Measurements from ENCODE around the gene COA7. TPM values are rescaled to one million over a fixed set of nuclear protein-coding genes. Genes with fewer than 3 reads are reported as not detected.

Gene COA7
- total and polyA plus RNA-seq, 10 donors: 1.9 to 12.8 (median 7.8) TPM

DNA sequence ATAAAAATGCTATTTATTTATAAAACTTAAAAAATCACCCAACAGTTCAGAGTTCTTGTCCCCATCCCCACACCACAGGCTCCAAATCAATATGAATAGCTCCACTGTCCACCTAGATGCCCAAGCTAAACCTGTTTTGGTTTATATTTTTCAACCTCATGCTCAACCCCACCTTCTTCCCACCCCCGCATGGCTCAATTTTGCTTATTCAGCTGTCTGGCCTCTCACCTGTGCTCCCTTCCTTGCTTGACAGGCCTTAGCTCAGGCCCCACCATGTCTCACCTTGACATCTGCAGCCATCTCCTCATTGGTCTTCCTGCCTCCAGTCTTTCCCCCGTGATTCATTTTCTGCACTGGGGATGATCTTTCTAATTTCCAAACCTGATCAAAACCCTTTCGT, 17.8 kb downstream of the COA7 start:
- no peak overlapping the region for H3K4me3 ChIP-seq
- H3K36me3 ChIP-seq: peaks cover 0 to 24% (median 2%) of the 10 kb centered on the region in 6 donors
- no peak overlapping the region for H3K27ac ChIP-seq
- intact Hi-C loops (cut with DNase I; ENCODE audit: low total_unique reads): loop anchor here (10.0 kb wide), 2 partner anchors 126 to 536 kb away; partner anchors contain the start of genes TUT4 and ZFYVE9
- H3K27me3 ChIP-seq (replicated peaks in 1 of 7): no peaks in the 10 kb centered on the region
- H3K9me3 ChIP-seq: no peaks in the 10 kb centered on the region
- no peak for DNase-seq
- WGBS, 5 donors: 82 to 91% (median 87%) methylated on average over 3 of the region's 3 CpGs
- peaks cover 0 to 10% (median 3%) of the 10 kb centered on the region in 6 donors for H3K4me1 ChIP-seq
- TF ChIP-seq POLR2A (IDR thresholded peaks at IDR 0.05): no peak

DNA sequence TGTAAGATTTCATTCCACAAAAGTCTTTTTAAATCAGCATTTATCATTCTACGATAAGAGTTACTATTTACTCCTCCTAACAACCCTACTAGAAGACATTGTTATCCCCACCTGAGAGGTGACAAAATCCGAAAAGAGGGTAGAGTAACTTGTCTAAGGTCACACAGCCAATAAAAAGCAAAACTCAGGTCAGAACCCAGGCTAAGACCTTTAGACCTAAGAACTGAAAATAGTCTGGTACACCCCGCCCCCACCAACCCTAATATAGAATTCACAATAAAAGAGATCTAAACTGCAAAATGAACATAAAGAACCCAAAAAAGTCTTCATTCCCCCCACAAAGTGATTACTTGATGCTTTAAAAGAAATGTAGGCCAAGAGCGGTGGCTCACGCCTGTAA, 18.6 kb downstream of the COA7 start:
- intact Hi-C loops (cut with DNase I; ENCODE audit: low total_unique reads): no loop called here
- Histone ChIP-seq H3K27me3 (replicated peaks in 1 of 7) (no peaks in the 10 kb centered on the region), H3K9me3 (no peaks in the 10 kb centered on the region), H3K4me1 (peaks cover 0 to 10% (median 3%) of the 10 kb centered on the region in 6 donors), H3K4me3 (no peak overlapping the region), H3K27ac (no peak overlapping the region), H3K36me3 (peaks cover 0 to 20% (median 2%) of the 10 kb centered on the region in 6 donors)
- TF ChIP-seq POLR2A (IDR thresholded peaks at IDR 0.05) (no peak), POLR2AphosphoS5 (IDR thresholded peaks at IDR 0.05) (no peak)
- TF ChIP-seq, protein P1, sequence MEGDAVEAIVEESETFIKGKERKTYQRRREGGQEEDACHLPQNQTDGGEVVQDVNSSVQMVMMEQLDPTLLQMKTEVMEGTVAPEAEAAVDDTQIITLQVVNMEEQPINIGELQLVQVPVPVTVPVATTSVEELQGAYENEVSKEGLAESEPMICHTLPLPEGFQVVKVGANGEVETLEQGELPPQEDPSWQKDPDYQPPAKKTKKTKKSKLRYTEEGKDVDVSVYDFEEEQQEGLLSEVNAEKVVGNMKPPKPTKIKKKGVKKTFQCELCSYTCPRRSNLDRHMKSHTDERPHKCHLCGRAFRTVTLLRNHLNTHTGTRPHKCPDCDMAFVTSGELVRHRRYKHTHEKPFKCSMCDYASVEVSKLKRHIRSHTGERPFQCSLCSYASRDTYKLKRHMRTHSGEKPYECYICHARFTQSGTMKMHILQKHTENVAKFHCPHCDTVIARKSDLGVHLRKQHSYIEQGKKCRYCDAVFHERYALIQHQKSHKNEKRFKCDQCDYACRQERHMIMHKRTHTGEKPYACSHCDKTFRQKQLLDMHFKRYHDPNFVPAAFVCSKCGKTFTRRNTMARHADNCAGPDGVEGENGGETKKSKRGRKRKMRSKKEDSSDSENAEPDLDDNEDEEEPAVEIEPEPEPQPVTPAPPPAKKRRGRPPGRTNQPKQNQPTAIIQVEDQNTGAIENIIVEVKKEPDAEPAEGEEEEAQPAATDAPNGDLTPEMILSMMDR (IDR thresholded peaks at IDR 0.05 in 8 of 11, conservative IDR thresholded peaks at IDR 0.05 in 3 of 11): no peak
- DNase-seq: no peak
- WGBS, 5 donors: 94 to 95% (median 95%) methylated on average over 5 of the region's 5 CpGs

DNA sequence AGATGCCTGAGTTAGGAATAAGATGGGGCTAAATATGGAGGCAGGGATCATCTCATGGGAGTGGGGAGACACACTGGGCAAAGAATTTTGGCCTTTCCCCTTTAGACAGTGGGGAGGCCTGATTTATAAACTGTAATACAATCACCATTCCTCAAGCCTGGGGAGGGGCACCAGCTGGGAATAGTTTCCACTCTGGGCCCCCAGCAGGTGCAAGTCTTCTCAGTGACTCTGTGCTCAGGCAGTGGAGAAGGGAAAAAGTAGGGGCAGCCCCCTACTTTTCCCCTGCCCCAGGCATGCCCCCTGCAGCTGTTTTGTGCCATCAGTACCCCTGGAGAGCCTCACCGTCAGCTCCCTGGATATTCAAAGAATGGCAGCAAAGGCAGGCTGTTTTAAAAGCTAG, 19.1 kb downstream of the COA7 start:
- Histone ChIP-seq H3K9me3 (no peaks in the 10 kb centered on the region), H3K27me3 (replicated peaks in 1 of 7) (no peaks in the 10 kb centered on the region), H3K4me1 (peaks cover 0 to 10% (median 3%) of the 10 kb centered on the region in 6 donors), H3K36me3 (peaks cover 0 to 20% (median 2%) of the 10 kb centered on the region in 6 donors), H3K4me3 (no peak overlapping the region), H3K27ac (no peak overlapping the region)
- DNase-seq: no peak
- 75 to 96% (median 88%) methylated on average over 1 of the region's 1 CpG for WGBS, 5 donors
- TF ChIP-seq POLR2A (IDR thresholded peaks at IDR 0.05) (no peak), POLR2AphosphoS5 (IDR thresholded peaks at IDR 0.05) (no peak)
- TF ChIP-seq, protein P1 (IDR thresholded peaks at IDR 0.05 in 8 of 11, conservative IDR thresholded peaks at IDR 0.05 in 3 of 11): no peak
- intact Hi-C loops (cut with DNase I; ENCODE audit: low total_unique reads): no loop called here

DNA sequence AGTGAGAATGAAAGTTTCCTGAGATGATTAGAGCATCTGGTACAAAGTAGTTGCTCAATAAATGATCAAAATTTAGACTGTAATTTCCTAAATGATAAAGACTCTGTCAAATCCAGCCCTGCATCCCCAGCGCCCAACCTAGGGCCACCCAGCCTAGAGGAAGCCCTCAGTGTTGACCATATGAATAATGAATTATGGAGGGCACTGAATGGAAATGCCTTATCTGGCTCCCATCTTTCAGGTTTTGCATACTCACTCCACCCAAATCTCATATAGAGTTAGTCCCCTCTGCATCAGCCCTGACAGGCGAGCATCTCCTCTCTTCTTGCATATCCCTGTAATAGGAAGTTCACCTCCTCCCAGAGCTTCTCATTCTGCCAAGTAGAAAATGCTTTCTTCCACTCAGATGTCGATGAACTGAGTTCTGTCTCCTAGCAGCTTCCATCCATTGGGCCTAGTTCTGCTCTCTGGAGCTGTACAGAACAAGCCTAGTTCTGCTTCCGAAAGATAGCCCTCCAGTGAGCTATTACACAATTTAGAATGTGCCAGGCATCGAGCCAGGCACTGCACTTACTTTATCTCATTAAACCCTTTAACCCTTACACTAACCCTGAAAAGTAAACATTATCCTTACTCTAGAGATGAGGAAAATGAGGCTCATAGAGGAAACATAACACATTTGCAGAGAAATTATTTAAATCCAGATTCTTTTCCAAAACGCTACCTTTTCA, 20.9 kb downstream of the COA7 start:
- WGBS, 5 donors: 64 to 77% (median 70%) methylated on average over 6 of the region's 6 CpGs
- peak overlapping the region in 2 of 8 donors; percentile 2 to 7 for H3K27ac ChIP-seq
- no peak for DNase-seq
- H3K4me3 ChIP-seq: no peak overlapping the region
- no peaks in the 10 kb centered on the region for H3K27me3 ChIP-seq (replicated peaks in 1 of 7)
- peaks cover 0 to 10% (median 3%) of the 10 kb centered on the region in 6 donors for H3K4me1 ChIP-seq
- intact Hi-C loops (cut with DNase I; ENCODE audit: low total_unique reads): no loop called here
- no peaks in the 10 kb centered on the region for H3K9me3 ChIP-seq
- TF ChIP-seq POLR2AphosphoS5 (IDR thresholded peaks at IDR 0.05) (no peak), POLR2A (IDR thresholded peaks at IDR 0.05) (no peak)
- TF ChIP-seq, protein P1 (IDR thresholded peaks at IDR 0.05 in 8 of 11, conservative IDR thresholded peaks at IDR 0.05 in 3 of 11): no peak
- peaks cover 0 to 33% (median 2%) of the 10 kb centered on the region in 6 donors for H3K36me3 ChIP-seq
